ENCODE data around the gene ZNF580.

Gene ZNF580

DNA sequence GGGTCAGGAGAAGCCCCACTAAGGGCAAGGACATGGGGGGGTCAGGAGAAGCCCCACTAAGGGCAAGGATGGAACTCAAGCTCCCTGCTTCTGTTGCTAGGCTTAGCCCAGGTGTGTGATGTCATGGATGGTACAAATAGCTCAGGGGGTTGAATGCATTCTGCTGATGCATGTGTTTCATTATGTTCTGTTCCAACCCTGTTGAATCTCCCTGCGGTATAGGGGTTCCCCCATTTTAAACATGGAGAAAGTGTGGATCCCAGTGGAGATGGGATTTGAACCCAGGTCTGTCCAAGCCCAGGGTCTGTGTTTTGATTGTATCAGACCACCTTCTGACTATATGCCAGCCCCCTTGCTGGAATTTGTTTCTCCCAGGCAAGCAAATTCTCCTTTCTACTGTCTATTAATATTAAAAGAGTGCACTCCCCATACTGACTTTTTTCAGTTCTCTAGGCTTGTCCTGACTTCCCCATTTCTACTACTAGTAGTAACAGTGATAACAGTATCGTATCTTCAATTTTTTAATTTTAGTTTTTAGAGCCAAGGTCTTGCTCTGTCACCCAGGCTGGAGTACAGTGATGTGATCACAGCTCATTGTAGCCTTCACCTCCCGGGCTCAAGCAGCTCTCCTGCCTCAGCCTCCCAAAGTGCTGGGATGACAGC is 28.7 kb upstream of the ZNF580 start:
- Histone ChIP-seq H3K4me1 (ENCODE audit: control insufficient read depth, insufficient read depth, low read length) (peaks cover 7% of the 10 kb centered on the region), H3K4me3 (ENCODE audit: low read length) (no peak overlapping the region), H3K9me3 (ENCODE audit: control insufficient read depth, low read length) (no peaks in the 10 kb centered on the region), H3K27me3 (ENCODE audit: control insufficient read depth, insufficient read depth, low read length) (no peaks in the 10 kb centered on the region), H3K36me3 (ENCODE audit: control insufficient read depth, insufficient read depth, low read length) (no peaks in the 10 kb centered on the region), H3K9ac (ENCODE audit: low read length) (no peak overlapping the region)

DNA sequence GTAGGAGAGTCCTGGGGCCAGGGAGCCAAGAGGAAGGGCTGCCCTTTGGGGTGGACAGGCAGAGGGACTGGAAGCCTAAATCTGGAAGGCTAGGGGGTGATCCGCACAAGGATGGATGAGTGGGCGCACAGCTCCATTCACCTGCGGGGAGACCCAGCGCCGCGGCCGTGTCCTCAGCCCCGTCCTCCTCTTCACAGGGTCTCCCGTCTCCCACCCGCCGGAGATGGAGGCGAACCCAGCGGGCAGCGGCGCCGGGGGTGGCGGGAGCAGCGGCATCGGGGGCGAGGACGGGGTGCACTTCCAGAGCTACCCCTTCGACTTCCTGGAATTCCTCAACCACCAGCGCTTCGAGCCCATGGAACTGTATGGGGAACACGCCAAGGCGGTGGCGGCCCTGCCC is 27.4 kb upstream of the ZNF580 start:
- H3K9ac ChIP-seq (ENCODE audit: low read length), result no peak overlapping the region
- no peak overlapping the region for H3K4me3 ChIP-seq (ENCODE audit: low read length)
- peaks cover 7% of the 10 kb centered on the region for H3K4me1 ChIP-seq (ENCODE audit: control insufficient read depth, insufficient read depth, low read length)
- H3K9me3 ChIP-seq (ENCODE audit: control insufficient read depth, low read length), result no peaks in the 10 kb centered on the region
- H3K27me3 ChIP-seq (ENCODE audit: control insufficient read depth, insufficient read depth, low read length), result no peaks in the 10 kb centered on the region
- peaks cover 4% of the 10 kb centered on the region for H3K36me3 ChIP-seq (ENCODE audit: control insufficient read depth, insufficient read depth, low read length)

DNA sequence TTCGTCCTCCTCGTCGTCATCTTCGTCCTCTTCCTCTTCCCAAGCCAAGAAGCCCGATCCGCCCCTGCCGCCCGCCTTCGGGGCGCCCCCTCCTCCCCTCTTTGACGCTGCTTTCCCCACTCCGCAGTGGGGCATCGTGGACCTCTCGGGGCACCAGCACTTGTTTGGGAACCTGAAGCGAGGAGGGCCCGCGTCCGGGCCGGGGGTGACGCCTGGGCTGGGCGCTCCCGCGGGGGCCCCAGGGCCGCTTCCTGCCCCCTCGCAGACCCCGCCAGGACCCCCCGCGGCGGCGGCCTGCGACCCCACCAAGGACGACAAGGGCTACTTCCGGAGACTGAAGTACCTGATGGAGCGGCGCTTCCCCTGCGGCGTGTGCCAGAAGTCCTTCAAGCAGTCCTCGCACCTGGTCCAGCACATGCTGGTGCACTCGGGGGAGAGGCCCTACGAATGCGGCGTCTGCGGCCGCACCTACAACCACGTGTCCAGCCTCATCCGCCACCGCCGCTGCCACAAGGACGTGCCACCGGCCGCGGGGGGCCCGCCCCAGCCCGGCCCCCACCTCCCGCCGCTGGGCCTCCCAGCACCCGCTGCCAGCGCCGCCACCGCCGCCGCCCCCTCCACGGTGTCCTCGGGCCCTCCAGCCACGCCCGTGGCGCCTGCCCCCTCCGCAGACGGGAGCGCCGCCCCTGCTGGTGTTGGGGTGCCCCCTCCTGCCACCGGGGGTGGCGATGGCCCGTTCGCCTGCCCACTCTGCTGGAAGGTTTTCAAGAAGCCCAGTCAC is 26.7 kb upstream of the ZNF580 start:
- H3K4me3 ChIP-seq (ENCODE audit: low read length), result no peak overlapping the region
- peaks cover 4% of the 10 kb centered on the region for H3K36me3 ChIP-seq (ENCODE audit: control insufficient read depth, insufficient read depth, low read length)
- no peaks in the 10 kb centered on the region for H3K9me3 ChIP-seq (ENCODE audit: control insufficient read depth, low read length)
- no peaks in the 10 kb centered on the region for H3K27me3 ChIP-seq (ENCODE audit: control insufficient read depth, insufficient read depth, low read length)
- H3K4me1 ChIP-seq (ENCODE audit: control insufficient read depth, insufficient read depth, low read length), result peaks cover 7% of the 10 kb centered on the region
- no peak overlapping the region for H3K9ac ChIP-seq (ENCODE audit: low read length)

DNA sequence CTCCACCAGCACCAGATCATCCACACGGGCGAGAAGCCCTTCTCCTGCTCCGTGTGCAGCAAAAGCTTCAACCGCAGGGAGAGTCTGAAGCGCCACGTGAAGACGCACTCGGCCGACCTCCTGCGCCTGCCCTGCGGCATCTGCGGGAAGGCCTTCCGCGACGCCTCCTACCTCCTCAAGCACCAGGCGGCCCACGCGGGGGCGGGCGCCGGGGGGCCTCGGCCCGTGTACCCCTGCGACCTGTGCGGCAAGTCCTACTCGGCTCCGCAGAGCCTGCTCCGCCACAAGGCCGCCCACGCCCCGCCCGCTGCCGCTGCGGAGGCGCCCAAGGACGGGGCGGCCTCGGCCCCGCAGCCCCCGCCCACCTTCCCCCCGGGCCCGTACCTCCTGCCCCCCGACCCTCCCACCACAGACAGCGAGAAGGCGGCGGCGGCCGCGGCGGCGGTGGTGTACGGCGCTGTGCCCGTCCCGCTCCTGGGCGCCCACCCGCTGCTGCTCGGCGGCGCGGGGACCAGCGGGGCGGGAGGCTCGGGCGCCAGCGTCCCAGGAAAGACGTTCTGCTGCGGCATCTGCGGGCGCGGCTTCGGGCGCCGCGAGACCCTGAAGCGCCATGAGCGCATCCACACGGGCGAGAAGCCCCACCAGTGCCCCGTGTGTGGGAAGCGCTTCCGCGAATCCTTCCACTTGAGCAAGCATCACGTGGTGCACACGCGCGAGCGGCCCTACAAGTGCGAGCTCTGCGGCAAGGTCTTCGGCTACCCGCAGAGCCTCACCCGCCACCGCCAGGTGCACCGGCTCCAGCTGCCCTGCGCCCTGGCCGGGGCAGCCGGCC is 25.9 kb upstream of the ZNF580 start:
- Histone ChIP-seq H3K4me1 (ENCODE audit: control insufficient read depth, insufficient read depth, low read length) (peaks cover 7% of the 10 kb centered on the region), H3K9me3 (ENCODE audit: control insufficient read depth, low read length) (no peaks in the 10 kb centered on the region), H3K4me3 (ENCODE audit: low read length) (no peak overlapping the region), H3K36me3 (ENCODE audit: control insufficient read depth, insufficient read depth, low read length) (peaks cover 4% of the 10 kb centered on the region), H3K27me3 (ENCODE audit: control insufficient read depth, insufficient read depth, low read length) (no peaks in the 10 kb centered on the region), H3K9ac (ENCODE audit: low read length) (no peak overlapping the region)

DNA sequence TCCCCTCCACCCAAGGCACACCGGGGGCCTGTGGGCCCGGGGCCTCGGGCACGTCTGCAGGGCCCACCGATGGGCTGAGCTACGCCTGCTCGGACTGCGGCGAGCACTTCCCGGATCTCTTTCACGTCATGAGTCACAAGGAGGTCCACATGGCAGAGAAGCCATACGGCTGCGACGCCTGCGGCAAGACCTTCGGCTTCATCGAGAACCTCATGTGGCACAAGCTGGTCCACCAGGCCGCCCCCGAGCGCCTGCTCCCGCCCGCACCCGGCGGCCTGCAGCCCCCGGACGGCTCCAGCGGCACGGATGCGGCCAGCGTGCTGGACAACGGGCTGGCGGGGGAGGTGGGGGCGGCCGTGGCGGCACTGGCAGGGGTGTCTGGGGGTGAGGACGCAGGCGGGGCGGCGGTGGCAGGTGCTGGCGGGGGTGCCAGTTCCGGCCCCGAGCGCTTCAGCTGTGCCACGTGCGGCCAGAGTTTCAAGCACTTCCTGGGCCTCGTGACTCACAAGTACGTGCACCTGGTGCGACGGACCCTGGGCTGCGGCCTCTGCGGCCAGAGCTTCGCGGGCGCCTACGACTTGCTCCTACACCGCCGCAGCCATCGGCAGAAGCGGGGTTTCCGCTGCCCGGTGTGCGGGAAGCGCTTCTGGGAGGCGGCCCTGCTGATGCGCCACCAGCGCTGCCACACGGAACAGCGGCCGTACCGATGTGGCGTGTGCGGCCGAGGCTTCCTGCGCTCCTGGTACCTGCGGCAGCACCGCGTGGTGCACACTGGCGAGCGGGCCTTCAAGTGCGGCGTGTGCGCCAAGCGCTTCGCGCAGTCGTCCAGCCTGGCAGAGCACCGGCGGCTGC is 25.0 kb upstream of the ZNF580 start:
- H3K4me1 ChIP-seq (ENCODE audit: control insufficient read depth, insufficient read depth, low read length), result peaks cover 7% of the 10 kb centered on the region
- no peaks in the 10 kb centered on the region for H3K27me3 ChIP-seq (ENCODE audit: control insufficient read depth, insufficient read depth, low read length)
- H3K36me3 ChIP-seq (ENCODE audit: control insufficient read depth, insufficient read depth, low read length), result peaks cover 4% of the 10 kb centered on the region
- no peaks in the 10 kb centered on the region for H3K9me3 ChIP-seq (ENCODE audit: control insufficient read depth, low read length)
- H3K4me3 ChIP-seq (ENCODE audit: low read length), result no peak overlapping the region
- no peak overlapping the region for H3K9ac ChIP-seq (ENCODE audit: low read length)

DNA sequence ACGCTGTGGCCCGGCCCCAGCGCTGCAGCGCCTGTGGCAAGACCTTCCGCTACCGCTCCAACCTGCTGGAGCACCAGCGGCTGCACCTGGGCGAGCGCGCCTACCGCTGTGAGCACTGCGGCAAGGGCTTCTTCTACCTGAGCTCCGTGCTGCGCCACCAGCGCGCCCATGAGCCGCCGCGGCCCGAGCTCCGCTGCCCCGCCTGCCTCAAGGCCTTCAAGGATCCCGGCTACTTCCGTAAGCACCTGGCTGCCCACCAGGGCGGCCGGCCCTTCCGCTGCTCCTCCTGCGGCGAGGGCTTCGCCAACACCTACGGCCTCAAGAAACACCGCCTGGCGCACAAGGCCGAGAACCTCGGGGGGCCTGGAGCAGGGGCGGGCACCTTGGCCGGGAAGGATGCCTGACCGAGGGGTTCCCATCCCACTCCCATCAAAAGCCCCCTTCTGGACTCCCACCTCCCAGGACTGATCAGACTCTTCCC is 24.4 kb upstream of the ZNF580 start:
- H3K36me3 ChIP-seq (ENCODE audit: control insufficient read depth, insufficient read depth, low read length), result peaks cover 4% of the 10 kb centered on the region

DNA sequence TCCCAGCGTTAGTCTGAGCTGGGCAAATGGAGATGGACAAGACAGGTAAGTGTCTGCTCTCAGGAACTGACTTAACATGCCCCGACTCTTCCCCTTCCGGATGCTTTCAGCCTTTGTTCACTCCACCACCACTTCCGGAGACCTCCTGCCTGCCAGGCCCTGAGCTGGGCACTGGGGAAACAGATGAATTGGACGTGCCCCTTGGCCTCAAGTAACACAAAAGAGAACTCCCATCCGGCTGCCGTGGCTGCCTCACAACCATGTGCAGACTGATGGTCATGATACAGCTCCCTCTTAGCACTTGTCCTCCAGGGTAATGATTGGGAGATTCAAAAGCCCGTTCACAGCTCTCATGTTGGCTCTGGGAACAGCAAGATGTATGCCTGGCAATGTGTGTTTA is 23.4 kb upstream of the ZNF580 start:
- no peak overlapping the region for H3K4me3 ChIP-seq (ENCODE audit: low read length)
- H3K4me1 ChIP-seq (ENCODE audit: control insufficient read depth, insufficient read depth, low read length), result no peaks in the 10 kb centered on the region
- H3K27me3 ChIP-seq (ENCODE audit: control insufficient read depth, insufficient read depth, low read length), result no peaks in the 10 kb centered on the region
- no peaks in the 10 kb centered on the region for H3K9me3 ChIP-seq (ENCODE audit: control insufficient read depth, low read length)
- H3K9ac ChIP-seq (ENCODE audit: low read length), result no peak overlapping the region
- H3K36me3 ChIP-seq (ENCODE audit: control insufficient read depth, insufficient read depth, low read length), result peaks cover 4% of the 10 kb centered on the region

More for the DNA sequence above, 24.4 kb upstream of the ZNF580 start:
- Histone ChIP-seq H3K4me1 (ENCODE audit: control insufficient read depth, insufficient read depth, low read length) (peaks cover 7% of the 10 kb centered on the region), H3K9ac (ENCODE audit: low read length) (no peak overlapping the region), H3K27me3 (ENCODE audit: control insufficient read depth, insufficient read depth, low read length) (no peaks in the 10 kb centered on the region), H3K9me3 (ENCODE audit: control insufficient read depth, low read length) (no peaks in the 10 kb centered on the region), H3K4me3 (ENCODE audit: low read length) (no peak overlapping the region)

DNA sequence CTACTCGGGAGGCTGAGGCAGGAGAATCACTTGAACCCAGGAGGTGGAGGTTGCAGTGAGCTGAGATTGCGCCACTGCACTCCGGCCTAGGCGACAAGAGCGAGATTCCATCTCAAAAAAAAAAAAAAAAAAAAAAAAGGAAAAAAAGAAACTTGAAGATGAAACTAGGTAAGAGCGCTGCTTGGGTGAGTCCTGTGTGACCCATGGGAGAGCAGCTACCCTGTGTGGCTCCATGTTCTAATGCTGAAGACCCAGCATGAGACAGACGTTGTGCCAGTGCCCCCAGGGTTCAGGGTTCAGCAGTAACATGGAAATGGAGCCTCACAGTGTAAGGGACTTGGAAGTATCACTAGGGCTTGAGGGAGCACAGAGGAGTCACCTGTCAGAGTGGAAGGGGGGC is 22.4 kb upstream of the ZNF580 start:
- H3K9me3 ChIP-seq (ENCODE audit: control insufficient read depth, low read length), result no peaks in the 10 kb centered on the region
- H3K4me3 ChIP-seq (ENCODE audit: low read length), result no peak overlapping the region
- no peak overlapping the region for H3K9ac ChIP-seq (ENCODE audit: low read length)
- H3K36me3 ChIP-seq (ENCODE audit: control insufficient read depth, insufficient read depth, low read length), result peaks cover 4% of the 10 kb centered on the region
- H3K27me3 ChIP-seq (ENCODE audit: control insufficient read depth, insufficient read depth, low read length), result no peaks in the 10 kb centered on the region
- H3K4me1 ChIP-seq (ENCODE audit: control insufficient read depth, insufficient read depth, low read length), result peaks cover 2% of the 10 kb centered on the region

DNA sequence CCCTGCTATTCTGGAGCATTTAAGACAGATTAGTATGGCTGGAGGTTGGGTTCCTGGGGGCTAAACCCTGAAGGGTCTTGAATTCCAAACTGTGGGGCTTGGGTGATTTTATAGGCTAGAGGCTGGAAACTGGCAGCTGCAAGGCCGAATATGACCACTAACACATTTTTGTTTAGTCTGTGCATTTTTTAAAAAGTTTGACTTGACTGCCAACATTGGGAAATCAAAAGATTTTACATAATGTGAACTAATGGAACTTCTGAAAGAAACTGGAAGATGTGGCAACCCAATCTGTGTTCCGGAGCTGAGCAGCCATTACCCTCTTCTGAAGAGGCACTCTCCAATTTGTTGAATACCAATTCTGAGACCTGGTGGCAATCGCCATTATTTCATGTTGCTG is 21.5 kb upstream of the ZNF580 start:
- Histone ChIP-seq H3K9ac (ENCODE audit: low read length) (no peak overlapping the region), H3K27me3 (ENCODE audit: control insufficient read depth, insufficient read depth, low read length) (no peaks in the 10 kb centered on the region), H3K36me3 (ENCODE audit: control insufficient read depth, insufficient read depth, low read length) (peaks cover 4% of the 10 kb centered on the region), H3K4me3 (ENCODE audit: low read length) (no peak overlapping the region), H3K9me3 (ENCODE audit: control insufficient read depth, low read length) (no peaks in the 10 kb centered on the region), H3K4me1 (ENCODE audit: control insufficient read depth, insufficient read depth, low read length) (peaks cover 8% of the 10 kb centered on the region)

DNA sequence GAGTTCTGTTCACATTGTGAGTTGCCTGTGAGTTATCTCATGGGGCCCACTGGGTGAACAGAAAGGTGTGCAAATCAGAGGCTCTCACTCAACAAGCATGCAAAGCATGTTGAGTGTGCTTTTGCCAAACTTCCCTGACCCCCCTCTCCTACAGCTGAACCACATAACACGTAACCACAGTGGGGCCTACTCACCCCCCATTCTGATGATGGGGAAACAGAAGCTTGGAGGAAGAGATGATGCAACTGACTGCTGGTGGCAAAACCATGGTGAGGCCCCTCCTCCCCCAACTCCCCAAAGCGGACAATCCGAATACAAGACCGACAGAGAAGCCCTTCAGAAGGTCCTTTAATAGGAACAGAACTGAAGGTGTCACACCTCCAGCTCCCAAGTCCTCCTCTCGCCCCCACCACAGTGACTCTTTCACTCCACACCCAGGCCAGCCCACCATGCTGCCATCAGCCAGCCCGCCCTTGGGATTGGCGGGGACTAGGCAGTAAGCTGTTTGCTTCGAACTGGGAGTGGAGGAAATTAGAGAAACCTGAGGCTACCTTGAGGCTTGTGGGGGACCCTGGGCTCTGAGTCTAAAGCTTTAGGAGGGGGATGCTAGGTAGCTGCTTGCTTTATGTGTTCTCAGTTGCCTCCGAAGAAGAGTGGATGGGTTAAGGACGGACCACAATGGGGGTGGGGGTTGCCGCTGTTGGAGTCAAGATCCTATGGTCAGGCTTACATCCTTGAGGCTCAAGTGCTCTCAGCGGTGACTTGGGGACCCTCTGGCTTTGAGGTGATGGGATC is 20.2 kb upstream of the ZNF580 start:
- H3K9me3 ChIP-seq (ENCODE audit: control insufficient read depth, low read length), result no peaks in the 10 kb centered on the region
- peaks cover 14% of the 10 kb centered on the region for H3K4me1 ChIP-seq (ENCODE audit: control insufficient read depth, insufficient read depth, low read length)
- no peaks in the 10 kb centered on the region for H3K27me3 ChIP-seq (ENCODE audit: control insufficient read depth, insufficient read depth, low read length)
- peaks cover 4% of the 10 kb centered on the region for H3K36me3 ChIP-seq (ENCODE audit: control insufficient read depth, insufficient read depth, low read length)
- H3K9ac ChIP-seq (ENCODE audit: low read length), result no peak overlapping the region
- no peak overlapping the region for H3K4me3 ChIP-seq (ENCODE audit: low read length)

DNA sequence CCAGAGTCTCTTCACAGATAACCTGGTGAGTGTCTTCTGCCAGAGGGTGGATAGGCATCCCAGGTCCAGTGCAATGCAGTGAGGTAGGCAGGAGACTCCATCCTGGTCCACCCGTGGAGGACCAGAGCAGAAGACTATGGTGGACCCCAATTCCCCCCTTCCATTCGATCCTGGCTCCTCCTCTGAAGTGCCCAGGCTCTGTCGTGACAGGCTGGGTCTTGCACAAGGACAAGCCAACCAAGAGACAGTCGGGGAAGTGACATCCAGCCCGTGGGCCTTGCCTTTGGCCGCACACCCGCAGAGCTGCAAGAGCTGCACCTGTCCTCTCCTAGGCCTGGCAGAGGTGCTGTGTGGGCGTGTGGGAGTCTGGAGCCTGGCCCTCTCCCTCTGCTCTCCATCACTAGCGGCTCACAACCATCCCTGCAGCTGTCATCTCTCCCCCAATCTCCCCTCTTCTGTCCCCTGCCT is 19.6 kb upstream of the ZNF580 start:
- Histone ChIP-seq H3K9me3 (ENCODE audit: control insufficient read depth, low read length) (no peaks in the 10 kb centered on the region), H3K4me3 (ENCODE audit: low read length) (no peak overlapping the region), H3K36me3 (ENCODE audit: control insufficient read depth, insufficient read depth, low read length) (peaks cover 4% of the 10 kb centered on the region), H3K27me3 (ENCODE audit: control insufficient read depth, insufficient read depth, low read length) (no peaks in the 10 kb centered on the region), H3K4me1 (ENCODE audit: control insufficient read depth, insufficient read depth, low read length) (peaks cover 14% of the 10 kb centered on the region), H3K9ac (ENCODE audit: low read length) (no peak overlapping the region)

Data from mucosa of stomach (tissue), 1 donor.